Hepatocyte (in vitro differentiated cells): ENCODE results near the gene SLC12A7.

Experiments used
- CTCF ChIP-seq: fragments of 200-600 bp; sonication (generic); IDR thresholded peaks from 2 replicates; pipeline ENCODE4 v1.5.1; 2016; ENCODE audit warnings: antibody characterized with exemption, mild to moderate bottlenecking; ENCODE audit not compliant: poor library complexity
- EZH2phosphoT487 ChIP-seq: fragments of 200-600 bp; sonication (generic); IDR thresholded peaks from one replicate; pipeline ENCODE4 v1.6.1; 2018; ENCODE audit warnings: antibody characterized with exemption, mild to moderate bottlenecking, low read depth, moderate library complexity; ENCODE audit not compliant: unreplicated experiment, severe bottlenecking

DNA sequence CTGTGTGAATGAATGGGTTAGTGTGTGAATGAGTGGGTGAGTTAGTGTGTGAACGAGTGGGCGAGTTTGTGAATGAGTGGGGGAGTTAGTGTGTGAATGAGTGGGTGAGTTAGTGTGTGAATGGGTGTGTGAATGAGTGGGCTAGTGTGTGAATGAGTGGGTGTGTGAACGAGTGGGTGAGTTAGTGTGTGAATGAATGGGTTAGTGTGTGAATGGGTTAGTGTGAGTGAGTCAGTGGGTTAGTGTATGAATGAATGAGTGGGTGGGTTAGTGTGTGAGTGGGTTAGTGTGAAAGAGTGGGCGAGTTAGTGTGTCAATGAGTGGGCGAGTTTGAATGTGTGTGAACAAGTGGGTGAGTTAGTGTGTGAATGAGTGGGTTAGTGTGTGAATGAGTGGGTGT, 67.7 kb downstream of the SLC12A7 start:
- TF ChIP-seq CTCF (no peak), EZH2phosphoT487 (no peak)
